Femur (tissue), 1 donor: ENCODE measurements around the gene SH3BP2.

ENCODE experiments used
- DNase-seq: peaks from one replicate; pipeline ENCODE4 v3.0.0-alpha.2; 2017

The SH3BP2 gene

GRCh38 chr4:2835978-2836377 is 43.1 kb downstream of the SH3BP2 start:
- no peak for DNase-seq

- no peak for DNase-seq
These were observed 43.5 kb downstream of the SH3BP2 start for GRCh38 chr4:2836391-2836859.

GRCh38 chr4:2837110-2837903 is 44.4 kb downstream of the SH3BP2 start:
- peak; percentile 29 for DNase-seq

- DNase-seq = peak; percentile 79
These were observed 45.1 kb downstream of the SH3BP2 start for GRCh38 chr4:2837904-2838496.

GRCh38 chr4:2839060-2839459 is 46.2 kb downstream of the SH3BP2 start:
- DNase-seq = no peak

- no peak for DNase-seq
These were observed 49.9 kb downstream of the SH3BP2 start for GRCh38 chr4:2842687-2843262.

GRCh38 chr4:2843263-2843940 is 50.5 kb downstream of the SH3BP2 start, which contains the start of gene ADD1:
Gene ADD1 (plus strand): TSS chr4:2843844. CDS start chr4:2875916, 32,072 bp downstream.
- peak; percentile 98 for DNase-seq

GRCh38 chr4:2843941-2844584 is 51.2 kb downstream of the SH3BP2 start:
- DNase-seq = peak; percentile 66

GRCh38 chr4:2846172-2846571 is 53.3 kb downstream of the SH3BP2 start:
- DNase-seq = no peak

- DNase-seq = no peak
These were observed 54.5 kb downstream of the SH3BP2 start for GRCh38 chr4:2847302-2847871.

- DNase-seq = no peak
These were observed 55.6 kb downstream of the SH3BP2 start for GRCh38 chr4:2848449-2848848.

GRCh38 chr4:2849267-2850152 is 56.6 kb downstream of the SH3BP2 start:
- no peak for DNase-seq

- DNase-seq = no peak
These were observed 58.3 kb downstream of the SH3BP2 start for GRCh38 chr4:2850966-2851798.

- no peak for DNase-seq
These were observed 59.6 kb downstream of the SH3BP2 start for GRCh38 chr4:2852481-2852921.

- DNase-seq = no peak
These were observed 62.7 kb downstream of the SH3BP2 start for GRCh38 chr4:2855584-2855983.

GRCh38 chr4:2856266-2856665 is 63.4 kb downstream of the SH3BP2 start:
- DNase-seq = no peak

- DNase-seq = no peak
These were observed 64.6 kb downstream of the SH3BP2 start for GRCh38 chr4:2857349-2857927.

- DNase-seq = peak; percentile 34
These were observed 65.7 kb downstream of the SH3BP2 start for GRCh38 chr4:2858451-2859217.

GRCh38 chr4:2859514-2859913 is 66.6 kb downstream of the SH3BP2 start:
- no peak for DNase-seq
